Measurements from ENCODE around the gene DNAJC5.

DNA sequence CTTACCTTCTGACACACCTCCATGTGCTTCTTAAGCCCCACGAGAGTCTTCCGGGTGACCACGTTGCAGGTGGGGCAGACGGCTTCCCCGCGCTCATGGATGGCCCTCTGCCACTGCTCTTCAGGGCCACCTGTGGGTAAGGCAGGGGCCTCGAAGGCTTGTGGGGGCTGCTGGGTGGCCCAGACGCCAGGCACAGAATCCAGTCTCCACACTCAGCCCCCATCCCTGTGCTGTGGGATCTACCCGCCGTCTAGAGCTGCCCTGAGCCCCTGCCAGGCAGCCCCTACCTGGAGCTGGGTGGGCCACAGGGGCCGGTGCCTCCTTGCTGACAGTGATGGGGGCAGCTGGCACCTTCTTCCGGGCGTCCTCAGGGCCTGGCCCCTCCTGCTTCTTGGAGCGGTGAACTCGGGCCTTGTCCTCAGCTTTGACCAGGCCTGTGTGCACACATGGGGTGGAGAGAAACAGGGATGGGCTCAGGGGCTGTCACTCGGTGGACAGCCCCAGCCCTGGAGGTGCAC, 68.9 kb downstream of the DNAJC5 start:
- TF ChIP-seq, protein P1, sequence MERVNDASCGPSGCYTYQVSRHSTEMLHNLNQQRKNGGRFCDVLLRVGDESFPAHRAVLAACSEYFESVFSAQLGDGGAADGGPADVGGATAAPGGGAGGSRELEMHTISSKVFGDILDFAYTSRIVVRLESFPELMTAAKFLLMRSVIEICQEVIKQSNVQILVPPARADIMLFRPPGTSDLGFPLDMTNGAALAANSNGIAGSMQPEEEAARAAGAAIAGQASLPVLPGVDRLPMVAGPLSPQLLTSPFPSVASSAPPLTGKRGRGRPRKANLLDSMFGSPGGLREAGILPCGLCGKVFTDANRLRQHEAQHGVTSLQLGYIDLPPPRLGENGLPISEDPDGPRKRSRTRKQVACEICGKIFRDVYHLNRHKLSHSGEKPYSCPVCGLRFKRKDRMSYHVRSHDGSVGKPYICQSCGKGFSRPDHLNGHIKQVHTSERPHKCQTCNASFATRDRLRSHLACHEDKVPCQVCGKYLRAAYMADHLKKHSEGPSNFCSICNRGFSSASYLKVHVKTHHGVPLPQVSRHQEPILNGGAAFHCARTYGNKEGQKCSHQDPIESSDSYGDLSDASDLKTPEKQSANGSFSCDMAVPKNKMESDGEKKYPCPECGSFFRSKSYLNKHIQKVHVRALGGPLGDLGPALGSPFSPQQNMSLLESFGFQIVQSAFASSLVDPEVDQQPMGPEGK (CRISPR knock-in tag; IDR thresholded peaks at IDR 0.05; ENCODE audit: borderline replicate concordance), result no peak
- TF ChIP-seq ZFP3 (CRISPR knock-in tag; IDR thresholded peaks at IDR 0.05) (no peak), TCF4 (CRISPR knock-in tag; IDR thresholded peaks at IDR 0.05; ENCODE audit: borderline replicate concordance) (no peak), GLIS3 (CRISPR knock-in tag; IDR thresholded peaks at IDR 0.05) (no peak), SNAI2 (CRISPR knock-in tag; IDR thresholded peaks at IDR 0.05) (no peak), ESRRG (CRISPR knock-in tag; IDR thresholded peaks at IDR 0.05) (no peak), ZNF70 (CRISPR knock-in tag; IDR thresholded peaks at IDR 0.05) (no peak), ZFP30 (CRISPR knock-in tag; IDR thresholded peaks at IDR 0.05) (no peak), BACH2 (CRISPR knock-in tag; IDR thresholded peaks at IDR 0.05; ENCODE audit: borderline replicate concordance) (no peak), ARNTL (CRISPR knock-in tag; IDR thresholded peaks at IDR 0.05; ENCODE audit: borderline replicate concordance, low read depth) (no peak), RARB (CRISPR knock-in tag; IDR thresholded peaks at IDR 0.05) (no peak)
- TF ChIP-seq, protein P2, sequence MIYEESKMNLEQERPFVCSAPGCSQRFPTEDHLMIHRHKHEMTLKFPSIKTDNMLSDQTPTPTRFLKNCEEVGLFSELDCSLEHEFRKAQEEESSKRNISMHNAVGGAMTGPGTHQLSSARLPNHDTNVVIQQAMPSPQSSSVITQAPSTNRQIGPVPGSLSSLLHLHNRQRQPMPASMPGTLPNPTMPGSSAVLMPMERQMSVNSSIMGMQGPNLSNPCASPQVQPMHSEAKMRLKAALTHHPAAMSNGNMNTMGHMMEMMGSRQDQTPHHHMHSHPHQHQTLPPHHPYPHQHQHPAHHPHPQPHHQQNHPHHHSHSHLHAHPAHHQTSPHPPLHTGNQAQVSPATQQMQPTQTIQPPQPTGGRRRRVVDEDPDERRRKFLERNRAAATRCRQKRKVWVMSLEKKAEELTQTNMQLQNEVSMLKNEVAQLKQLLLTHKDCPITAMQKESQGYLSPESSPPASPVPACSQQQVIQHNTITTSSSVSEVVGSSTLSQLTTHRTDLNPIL (CRISPR knock-in tag; IDR thresholded peaks at IDR 0.05; ENCODE audit: low read depth), result no peak
- TF ChIP-seq, protein P3, sequence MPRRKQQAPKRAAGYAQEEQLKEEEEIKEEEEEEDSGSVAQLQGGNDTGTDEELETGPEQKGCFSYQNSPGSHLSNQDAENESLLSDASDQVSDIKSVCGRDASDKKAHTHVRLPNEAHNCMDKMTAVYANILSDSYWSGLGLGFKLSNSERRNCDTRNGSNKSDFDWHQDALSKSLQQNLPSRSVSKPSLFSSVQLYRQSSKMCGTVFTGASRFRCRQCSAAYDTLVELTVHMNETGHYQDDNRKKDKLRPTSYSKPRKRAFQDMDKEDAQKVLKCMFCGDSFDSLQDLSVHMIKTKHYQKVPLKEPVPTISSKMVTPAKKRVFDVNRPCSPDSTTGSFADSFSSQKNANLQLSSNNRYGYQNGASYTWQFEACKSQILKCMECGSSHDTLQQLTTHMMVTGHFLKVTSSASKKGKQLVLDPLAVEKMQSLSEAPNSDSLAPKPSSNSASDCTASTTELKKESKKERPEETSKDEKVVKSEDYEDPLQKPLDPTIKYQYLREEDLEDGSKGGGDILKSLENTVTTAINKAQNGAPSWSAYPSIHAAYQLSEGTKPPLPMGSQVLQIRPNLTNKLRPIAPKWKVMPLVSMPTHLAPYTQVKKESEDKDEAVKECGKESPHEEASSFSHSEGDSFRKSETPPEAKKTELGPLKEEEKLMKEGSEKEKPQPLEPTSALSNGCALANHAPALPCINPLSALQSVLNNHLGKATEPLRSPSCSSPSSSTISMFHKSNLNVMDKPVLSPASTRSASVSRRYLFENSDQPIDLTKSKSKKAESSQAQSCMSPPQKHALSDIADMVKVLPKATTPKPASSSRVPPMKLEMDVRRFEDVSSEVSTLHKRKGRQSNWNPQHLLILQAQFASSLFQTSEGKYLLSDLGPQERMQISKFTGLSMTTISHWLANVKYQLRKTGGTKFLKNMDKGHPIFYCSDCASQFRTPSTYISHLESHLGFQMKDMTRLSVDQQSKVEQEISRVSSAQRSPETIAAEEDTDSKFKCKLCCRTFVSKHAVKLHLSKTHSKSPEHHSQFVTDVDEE (CRISPR knock-in tag; IDR thresholded peaks at IDR 0.05), result no peak

Measured in SK-N-SH treated with all-trans-retinoic acid at 6 μM for 48 hours (cell line).